DMS114 treated with DMSO at 0.1 percent for 48 hours (cell line): ENCODE results near the gene THRB.

ENCODE experiments used
- DNase-seq: peaks from one replicate; lab custom pipeline; 2025; ENCODE audit not compliant: unreplicated experiment; lab: John Stamatoyannopoulos, UW

Gene THRB

GRCh38 chr3:24382647-24383046, 112.0 kb downstream of the THRB start:
- no peak for DNase-seq

- no peak for DNase-seq
Measured at GRCh38 chr3:24379936-24380335, 114.7 kb downstream of the THRB start.

DNA sequence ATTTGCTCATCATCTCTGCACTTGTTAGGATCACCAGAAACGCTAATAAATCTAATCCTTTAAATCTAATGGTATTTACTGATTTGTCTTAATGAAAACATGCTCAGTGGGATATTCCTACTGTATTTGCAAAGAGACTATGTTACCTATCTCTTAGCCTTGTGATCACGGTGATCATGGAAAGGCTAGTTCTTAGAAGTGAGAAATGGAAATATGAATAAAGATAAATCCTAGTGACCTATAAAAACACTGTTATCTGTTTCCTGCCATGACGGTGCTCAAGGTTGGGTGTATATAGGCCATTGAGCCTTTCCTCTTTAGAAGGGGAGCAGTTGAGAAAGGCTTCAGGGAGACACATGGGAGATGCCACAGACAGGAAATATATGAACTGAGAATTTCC, 116.3 kb downstream of the THRB start:
- DNase-seq = no peak

- no peak for DNase-seq
Measured at GRCh38 chr3:24377218-24377993, 117.2 kb downstream of the THRB start.

- no peak for DNase-seq
Measured at GRCh38 chr3:24375947-24376384, 118.7 kb downstream of the THRB start.

GRCh38 chr3:24374801-24375200, 119.8 kb downstream of the THRB start:
- DNase-seq = no peak

- no peak for DNase-seq
Measured at GRCh38 chr3:24373198-24373959, 121.3 kb downstream of the THRB start.

DNA sequence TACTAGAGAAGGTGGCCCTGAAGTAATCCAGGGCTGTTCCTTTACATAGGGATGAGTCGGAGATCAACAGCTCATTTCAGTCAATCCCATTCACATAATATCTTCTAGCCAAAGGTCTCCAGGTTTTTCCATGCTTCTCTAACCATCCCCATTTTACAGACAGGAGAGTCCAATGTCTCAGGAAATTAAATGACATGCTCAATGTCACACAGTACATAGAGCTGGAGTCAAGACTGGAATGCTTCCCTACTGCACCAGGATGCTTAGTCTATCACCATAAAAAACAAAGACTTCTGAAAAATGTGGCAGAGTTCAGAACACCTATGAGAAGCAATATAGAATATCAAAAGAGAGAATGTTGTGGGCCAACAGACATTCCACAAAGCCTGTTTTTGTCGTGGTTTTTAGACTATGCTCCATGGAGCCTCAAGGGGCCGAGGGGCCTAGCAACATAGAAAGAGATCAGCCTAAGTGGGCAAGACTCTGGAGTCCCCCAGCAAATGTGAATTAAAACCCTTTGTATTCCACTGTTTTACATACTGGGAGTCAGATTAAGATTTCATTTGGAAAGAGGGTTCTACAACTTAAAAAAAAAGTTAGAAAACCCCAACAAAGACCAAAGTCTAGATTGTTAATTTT, 122.0 kb downstream of the THRB start:
- no peak for DNase-seq

- no peak for DNase-seq
Measured at GRCh38 chr3:24370352-24371090, 124.1 kb downstream of the THRB start.

DNA sequence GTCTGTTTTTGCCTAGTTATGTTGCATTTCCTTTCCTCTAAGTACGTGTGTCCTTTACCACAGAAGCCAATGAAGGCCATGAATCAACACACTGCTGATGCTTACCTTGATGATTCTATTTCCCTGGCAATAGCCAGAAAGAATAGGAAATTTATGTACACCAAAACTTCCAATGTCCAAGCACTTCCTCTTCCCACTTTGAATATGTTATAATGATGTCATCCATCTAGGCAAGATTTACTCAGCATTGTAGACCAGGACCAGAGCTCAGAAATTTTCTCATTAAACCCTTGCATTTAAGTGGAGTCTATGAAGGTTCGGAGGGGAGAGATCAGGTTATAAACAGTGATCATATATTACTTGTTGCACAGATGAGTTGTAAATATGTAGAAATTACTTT, 126.0 kb downstream of the THRB start:
- no peak for DNase-seq

GRCh38 chr3:24367664-24368264, 126.9 kb downstream of the THRB start:
- DNase-seq = no peak

- no peak for DNase-seq
Measured at GRCh38 chr3:24367216-24367615, 127.4 kb downstream of the THRB start.

DNA sequence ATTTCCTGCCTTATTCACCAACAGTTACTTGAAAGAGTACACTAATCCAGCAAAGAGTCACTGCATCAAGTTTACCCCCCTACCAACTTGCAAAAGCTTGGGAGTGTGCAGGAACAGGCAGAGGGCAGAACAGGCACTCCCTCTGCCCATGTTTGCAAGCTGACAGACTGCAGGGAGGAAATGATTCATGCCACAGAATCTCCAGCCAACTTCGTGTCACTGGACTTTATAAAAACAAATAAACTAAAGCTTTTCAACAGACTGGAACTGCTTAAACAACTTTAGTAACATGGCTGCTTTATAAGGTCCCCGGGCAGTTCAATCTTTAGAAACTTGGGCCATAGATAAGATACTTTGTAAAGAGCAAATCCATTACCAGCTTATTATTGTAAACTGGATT, 129.5 kb downstream of the THRB start:
- DNase-seq = no peak

DNA sequence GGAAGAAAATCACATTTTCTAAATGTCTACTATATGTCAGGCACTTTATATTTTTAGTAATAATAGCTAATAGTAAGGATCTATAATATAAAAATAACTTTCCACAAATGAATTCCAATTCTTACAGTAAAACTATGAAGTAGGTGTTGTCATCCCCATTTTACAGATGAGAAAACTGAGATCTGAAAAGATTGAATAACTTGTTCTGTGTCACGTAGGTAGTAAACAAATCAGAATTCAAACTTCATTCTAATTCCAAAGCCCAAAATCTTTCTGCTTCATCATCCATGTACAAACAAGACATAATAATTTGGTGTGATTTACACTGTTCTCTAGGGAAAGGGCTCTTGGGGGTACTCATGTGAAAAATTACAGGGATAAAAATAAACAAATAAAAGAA, 130.3 kb downstream of the THRB start:
- no peak for DNase-seq

DNA sequence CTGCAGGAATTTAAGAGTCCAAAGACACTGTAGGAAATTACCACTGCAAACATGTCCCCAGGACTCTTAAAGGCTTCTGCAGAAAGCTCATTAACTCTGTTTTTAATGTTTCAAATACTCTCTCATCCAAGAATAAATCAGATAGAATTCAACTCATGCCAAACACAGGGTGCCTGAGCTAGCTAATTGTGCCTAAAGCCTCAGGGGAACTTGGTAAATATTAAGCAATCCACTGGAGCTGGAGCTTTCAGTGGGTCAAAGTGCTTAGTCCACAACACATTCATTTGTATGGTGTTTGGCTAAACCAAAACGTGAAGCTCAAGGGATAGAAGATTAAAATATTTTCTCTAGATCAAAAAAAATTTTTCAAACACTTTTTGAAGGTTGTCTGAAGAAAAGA, 131.4 kb downstream of the THRB start:
- DNase-seq = no peak

- DNase-seq = no peak
Measured at GRCh38 chr3:24361623-24362022, 133.0 kb downstream of the THRB start.

GRCh38 chr3:24360957-24361356, 133.7 kb downstream of the THRB start:
- DNase-seq = no peak

DNA sequence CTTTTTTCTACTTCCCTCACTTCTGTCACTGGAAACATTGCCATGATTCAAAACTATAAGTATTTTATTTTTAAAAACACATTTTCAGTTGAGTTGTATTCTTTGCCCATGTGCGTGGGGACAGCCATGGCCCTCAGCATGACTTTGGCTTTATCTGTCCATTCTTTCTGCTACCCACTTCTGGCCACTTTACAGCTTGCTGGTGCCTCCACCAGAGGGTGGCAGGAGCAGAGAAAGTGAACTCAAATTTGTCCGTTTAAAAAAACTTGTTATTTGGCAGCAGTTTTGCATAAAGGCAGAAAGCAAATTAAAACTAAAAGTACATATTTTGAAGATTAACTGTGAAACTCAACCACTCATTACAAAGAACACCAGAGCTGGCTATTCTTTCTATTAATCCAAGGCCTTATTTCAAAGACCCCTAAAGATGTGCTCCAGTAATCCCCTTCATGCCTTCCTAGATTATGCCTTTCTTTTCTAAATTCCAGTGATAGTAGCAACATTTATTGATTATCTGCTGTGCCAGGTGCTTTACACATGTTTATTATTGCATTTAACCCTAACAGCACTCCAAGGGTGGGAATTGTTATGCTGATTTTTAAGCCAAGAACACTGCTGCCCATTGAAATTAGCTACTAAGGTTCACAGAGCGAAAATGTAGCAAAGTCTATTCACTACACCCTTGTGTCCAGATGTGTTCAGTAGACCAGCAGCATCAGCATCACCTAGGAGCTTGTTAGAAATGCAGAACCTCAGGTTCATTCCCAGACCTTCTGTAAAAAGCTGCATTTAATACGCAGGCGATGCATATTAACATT, 134.8 kb downstream of the THRB start:
- DNase-seq = no peak

DNA sequence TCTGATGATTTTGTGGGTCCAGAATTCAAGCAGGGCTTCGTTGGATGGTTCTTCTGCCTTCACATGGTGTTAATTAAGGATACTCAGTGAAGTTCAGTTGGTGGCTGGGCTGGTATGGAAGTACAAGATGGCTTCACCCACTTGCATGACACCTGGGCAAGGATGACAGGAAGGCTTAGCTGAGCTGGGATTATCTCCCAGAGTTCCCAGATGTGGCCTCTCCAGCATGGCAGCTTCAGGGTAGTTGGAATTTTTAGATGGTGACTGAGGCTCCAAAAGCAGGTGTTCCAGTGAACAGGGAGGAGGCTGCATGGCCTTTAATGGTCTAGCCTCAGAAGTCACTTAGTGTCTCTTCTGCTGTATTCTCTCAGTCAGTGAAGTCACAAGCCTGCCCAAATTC, 135.5 kb downstream of the THRB start:
- DNase-seq = no peak

- DNase-seq = no peak
Measured at GRCh38 chr3:24357635-24358034, 137.0 kb downstream of the THRB start.
